GM18498 (cell line): Measurements from ENCODE around the gene HHAT.
A peak's percentile ranks its signal among the peaks of the same experiment; 100 is the strongest.

ENCODE experiments used
- ATAC-seq: cut with Tn5 transposase; IDR thresholded peaks from one replicate; pipeline ENCODE4 v1.9.1; 2021; ENCODE audit warnings: mild to moderate bottlenecking, moderate library complexity; ENCODE audit not compliant: unreplicated experiment

Gene HHAT

DNA sequence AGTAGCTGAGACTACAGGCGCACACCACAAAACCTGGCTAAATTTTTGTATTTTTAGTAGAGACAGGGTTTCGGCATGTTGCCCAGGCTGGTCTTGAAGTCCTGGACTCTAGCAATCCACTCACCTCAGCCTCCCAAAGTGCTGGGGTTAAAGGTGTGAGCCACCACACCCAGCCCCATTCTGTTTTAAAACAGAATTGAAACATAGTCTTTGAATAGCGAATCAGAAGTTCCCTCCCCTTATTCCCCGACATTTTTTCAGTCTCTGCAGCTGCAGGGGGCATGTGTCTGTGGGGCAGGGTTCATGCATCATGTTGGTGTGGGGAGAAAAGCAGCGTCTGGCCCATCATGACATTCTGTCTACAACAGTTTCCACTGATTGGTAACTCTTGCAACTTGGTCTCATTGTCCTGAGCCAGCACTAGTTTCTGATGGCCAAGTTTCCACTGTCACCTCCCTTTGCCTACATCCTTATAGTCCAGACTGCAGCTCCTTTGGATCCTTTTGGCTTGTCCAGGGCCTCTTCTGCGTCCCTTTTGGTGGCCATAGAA lies 15.6 kb upstream of the HHAT start:
- no peak for ATAC-seq

DNA sequence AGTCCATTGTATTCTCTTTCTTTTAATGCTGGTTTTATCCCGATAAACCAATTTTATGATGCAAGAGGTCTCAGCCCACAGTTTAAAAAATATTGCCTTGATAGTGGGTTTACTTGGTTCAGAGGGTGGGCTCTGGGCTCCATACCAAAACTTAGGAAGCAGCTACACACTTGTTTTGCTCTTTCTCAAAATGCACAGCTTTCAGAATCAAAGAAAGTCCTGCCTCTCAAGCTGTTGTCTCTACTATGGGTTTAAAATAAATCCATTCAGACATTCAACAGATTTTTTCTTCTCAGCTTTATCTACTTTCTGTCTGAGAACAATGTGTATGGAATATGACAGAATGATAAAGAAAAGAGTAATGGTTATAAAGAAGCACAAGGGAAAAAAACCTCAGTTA lies 14.8 kb upstream of the HHAT start:
- no peak for ATAC-seq

DNA sequence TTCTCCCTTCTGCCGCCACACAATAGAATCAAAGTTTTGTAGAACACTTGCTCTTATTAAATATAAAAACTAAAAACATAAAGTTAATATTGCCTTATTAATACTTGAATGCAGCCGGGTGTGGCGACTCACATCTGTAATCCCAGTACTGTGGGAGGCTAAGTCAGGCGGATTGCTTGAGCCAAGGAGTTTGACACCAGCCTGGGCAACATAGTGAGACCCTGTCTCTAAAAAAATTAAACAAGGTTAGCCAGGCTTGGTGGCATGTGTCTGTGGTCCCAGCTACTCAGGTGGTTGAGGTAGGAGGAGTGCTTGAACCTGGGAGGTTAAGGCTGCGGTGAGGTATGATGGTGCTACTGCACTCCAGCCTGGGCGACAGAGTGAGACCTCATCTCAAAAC lies 13.2 kb upstream of the HHAT start:
- no peak for ATAC-seq

DNA sequence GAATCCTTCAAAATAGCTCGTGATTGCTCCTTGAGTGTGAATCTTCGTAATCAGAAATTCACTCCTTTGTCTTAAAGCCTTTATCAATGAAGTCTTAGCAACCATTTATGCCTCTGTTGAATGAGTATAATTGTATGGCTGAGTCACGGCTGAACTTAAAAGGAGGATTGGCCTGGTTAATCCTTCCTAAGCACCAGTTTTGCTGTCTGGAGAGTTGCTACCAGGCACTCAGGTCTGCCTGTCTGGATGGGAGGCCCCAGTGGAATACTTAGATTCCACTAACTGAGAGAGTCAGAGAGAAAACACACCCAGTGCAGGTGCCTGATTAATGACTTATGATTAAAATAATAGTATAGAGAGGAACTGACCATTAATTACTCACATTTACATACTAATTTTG lies 7.6 kb upstream of the HHAT start:
- ATAC-seq, result no peak

DNA sequence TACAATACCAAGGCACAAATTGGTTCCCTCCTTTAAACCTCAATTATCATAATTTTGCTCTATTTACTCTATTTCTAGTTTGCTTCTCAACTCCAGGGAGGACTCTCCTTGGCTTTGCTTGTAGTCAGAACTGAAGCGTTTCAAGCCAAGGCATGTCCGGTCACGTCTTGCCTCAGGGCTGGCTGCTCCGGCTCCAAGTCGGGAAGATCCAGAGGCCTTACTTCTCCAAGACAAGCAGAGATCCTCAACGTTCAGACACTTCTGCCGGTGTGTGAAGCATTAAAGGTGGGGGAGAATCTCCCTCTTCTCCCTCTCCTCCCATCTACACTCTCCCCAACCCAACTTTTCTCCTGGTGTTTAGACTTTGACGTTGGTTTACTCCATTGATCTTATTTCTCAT lies 7.2 kb upstream of the HHAT start:
- no peak for ATAC-seq

DNA sequence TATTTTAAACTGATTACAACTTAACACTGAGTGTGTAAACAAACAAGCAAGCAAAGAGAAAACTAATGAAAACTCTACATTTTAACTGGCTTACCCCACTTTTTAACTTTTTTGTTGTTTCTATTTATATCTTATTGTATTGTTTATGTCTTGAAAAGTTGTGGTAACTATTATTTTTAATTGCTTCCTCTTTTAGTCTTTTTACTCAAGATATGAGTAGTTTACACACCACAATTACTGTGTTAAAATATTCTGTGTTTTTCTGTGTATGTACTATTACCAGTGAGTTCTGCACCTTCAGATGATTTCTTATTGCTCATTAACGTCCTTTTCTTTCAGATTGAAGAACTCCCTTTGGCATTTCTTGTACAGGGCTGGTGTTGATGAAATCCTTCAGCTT lies 4.7 kb upstream of the HHAT start:
- no peak for ATAC-seq

DNA sequence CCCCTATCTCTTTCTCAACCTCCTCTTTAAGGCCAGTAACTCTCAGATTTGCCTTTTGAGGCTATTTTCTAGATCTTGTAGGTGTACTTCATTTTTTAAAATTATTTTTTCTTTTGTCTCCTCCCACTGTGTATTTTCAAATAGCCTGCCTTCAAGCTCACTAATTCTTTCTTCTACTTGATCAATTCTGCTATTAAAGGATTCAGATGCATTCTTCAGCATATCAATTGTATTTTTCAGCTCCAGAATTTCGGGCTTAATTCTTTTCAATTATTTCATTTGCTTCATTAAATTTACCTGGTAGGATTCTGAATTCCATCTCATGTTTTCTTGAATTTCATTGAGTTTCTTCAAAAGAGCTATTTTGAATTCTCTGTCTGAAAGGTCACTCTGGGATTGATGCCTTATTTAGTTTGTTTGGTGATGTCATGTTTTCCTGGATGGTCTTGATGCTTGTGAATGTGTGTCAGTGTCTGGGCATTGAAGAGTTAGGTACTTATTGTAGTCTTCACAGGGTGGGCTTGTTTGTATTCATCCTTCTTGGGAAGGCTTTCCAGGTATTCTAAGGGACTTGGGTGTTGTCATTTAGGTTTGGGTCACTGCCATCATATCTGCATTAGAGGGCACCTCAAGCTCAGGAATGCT lies 3.6 kb upstream of the HHAT start:
- no peak for ATAC-seq

DNA sequence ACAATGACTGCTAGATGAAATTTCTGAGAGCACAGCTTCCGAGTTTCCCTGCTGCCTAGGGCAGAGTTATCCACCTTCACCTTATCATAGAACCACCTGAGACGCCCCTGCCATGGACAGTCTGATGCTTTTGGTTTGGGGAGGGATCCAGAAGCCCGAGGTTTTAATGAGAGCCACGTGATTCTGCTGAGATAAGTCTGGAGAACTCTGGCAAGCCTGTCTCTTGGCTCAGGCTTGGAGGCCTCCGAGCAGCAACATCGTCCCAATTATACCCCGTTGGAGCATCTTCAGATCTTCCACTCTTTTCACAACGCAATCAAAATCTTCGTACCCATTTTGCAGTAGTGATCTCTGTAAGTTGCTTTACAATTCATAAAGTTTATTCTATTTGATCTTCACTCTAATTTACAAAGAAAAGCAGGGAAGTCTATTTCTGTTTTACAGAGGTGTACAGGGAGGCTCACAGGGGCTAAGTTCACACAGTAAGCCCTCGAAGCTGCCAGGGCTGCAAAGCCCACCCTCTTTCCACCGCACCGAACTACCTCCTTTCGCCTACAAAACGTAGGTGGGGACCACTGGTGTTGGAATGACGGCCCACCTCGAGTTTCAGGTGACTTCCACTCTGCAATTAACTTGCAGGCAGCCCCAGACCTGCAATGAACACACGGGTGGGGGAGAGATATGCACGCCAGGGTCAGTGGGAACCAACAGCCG lies 513 bp upstream of the HHAT start:
- no peak for ATAC-seq

DNA sequence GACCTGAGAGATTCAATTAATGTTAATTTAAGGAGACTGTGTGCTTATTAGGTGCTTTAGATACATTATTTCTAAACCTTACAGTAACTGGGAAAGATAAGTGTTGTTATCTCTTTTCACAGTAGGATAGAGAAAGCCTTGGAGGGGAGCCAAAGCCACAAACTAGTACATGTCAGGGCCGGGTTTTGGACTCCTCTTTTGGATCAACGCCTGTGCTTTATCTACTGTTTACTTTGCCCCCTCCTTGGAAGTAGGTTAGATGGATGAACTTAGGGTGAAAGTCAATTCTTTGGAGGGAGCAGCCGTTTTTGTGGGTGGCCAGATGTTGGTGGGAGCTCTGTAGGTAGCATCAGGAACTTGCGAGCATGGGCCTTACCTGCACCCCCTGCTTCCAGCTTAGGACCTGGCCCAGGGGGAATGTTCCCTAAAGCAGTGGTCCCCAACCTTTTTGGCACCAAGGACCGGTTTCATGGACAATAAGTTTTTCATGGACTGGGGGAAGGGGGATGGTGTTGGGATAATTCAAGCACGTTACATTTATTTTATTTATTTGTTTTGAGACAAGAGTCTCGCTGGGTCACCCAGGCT lies 1.7 kb downstream of the HHAT start:
- no peak for ATAC-seq

DNA sequence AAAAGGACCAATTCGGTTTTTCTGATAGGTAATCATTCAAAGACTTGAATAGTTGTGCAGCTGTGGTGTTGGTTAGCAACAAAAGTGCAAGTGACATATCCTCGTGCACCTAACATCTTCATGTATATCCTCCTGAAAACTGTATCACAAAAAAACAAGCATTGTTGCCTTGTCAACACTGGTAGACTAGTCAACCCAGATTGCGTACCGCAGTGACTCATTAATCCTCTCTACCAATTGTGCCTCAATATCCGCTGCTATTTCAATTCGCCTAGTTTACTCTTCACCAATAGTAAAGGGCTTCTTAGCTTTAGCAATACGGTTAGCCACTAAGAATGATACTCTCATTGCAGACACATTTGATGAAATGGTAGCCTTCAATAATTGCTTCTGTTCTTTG lies 3.5 kb downstream of the HHAT start:
- ATAC-seq, result no peak

DNA sequence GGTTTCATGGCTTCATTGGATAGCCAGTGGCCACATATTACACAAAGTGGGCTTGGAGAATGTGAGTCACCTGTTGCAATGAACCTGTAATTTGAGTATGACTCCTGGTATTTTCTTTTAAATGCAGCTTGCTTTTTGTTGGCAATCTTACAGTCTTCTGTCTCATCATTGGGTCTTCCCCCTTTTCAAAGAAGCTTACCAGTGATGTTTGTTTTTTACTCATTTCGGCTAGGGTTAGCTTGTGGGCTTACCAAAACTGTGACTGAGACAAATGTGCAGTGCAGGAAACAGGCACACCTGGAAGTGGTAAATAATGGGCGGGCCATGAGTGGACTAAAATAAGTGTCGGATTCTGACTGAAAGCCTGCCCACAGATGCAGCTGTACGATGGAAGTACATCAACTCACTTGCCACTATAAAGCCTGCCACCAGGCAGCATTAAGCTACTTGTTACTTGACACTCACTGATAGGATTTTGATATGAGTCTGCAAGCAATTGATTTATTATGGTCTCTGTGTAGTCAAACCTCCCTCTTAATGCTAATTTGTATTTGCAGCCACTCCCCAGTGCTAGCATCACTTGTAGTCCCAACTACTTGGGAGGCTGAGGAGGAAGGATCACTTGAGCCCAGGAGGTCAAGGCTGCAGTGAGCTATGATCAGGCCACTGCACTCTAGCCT lies 4.2 kb downstream of the HHAT start:
- ATAC-seq, result peak; percentile 76

DNA sequence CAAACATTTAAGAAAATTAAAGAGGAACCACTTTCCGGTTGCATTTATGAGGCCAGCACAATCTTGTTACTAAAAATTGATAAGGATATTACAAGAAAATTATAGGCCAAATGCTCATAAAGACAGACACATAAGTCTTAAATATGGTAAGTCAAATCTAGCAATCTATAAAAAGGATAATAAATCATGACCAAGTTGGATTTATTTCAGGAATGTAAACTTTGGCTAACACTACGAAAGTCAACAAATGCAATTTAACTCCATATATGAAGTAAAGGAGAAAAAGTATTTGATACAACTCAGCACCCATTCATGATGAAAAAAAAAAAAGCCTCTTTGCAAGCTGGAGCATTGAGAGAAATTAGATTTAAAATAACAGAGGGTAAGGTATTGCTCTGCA lies 6.3 kb downstream of the HHAT start:
- no peak for ATAC-seq

DNA sequence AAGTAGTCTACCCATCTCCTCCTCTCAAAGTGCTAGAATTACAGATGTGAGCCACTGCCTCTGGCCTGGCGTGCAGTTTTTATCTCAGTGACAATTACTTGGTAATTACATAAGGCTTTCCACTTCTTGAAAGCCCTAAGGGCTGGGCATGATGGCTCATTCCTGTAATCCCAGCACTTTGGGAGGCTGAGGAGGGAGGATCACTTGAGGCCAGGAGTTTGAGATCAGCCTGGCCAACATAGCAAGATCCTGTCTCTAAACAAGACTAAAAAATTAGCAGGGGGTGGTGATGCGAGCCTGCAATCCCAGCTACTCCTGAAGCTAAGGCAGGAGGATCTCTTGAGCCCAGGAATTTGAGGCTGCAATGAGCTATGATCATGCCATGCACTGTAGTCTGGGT lies 7.7 kb downstream of the HHAT start:
- no peak for ATAC-seq

DNA sequence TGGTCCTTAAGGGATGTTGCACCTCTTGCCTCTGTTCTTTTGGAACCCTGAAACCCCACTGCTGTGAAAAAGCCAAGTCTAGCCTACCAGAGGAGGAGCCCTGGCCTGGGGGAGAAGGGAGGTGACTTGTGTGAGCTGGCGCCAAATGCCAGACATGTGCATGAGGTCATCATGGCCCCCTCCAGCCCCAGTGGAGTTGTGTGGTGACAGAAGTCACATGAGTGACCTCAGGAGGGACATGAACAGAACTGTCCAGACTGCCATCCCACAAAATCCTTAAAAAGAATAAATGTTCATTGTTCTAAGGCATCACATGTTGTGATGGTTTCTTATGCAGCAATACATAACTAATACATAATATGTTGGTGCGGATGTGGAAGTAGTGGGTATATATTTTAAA lies 10.8 kb downstream of the HHAT start:
- ATAC-seq, result no peak

DNA sequence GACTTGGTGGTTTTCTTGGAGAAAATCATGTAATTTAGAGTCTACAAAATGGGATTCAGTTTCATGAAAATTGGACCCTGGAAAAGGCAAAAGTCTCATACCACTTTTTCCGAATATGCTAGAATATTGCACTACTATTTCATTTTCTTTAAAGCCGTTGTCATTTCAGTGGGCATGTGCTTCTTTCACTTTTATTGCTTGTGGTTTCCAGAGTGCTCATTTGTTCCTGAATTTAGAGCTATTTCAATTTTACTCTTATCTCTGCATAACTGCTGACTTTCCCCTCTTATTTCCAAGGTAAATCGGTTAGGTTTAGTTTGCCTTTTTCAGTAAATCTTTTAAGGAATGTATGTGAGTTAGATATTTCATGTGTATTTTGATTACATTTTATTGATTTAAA lies 11.6 kb downstream of the HHAT start:
- no peak for ATAC-seq

DNA sequence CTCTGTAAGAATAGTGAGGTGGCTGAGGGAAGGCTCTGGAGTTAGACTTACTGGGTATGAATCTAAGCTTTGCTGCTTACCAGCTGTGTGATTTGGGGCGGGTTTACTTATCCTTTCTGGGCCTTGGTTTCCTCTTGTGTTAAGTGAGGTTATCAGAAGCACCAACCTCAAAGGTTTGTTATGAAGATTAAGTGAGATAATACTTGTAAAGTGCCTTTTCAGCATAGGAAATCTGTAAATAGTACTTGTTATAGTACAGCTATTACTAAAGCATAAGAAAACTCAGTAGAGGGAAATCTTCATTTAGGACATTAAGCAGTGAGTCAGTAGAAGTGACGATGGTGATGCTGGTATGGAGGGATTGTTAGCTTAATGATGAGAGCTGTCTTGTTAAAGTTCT lies 12.1 kb downstream of the HHAT start:
- ATAC-seq, result no peak

DNA sequence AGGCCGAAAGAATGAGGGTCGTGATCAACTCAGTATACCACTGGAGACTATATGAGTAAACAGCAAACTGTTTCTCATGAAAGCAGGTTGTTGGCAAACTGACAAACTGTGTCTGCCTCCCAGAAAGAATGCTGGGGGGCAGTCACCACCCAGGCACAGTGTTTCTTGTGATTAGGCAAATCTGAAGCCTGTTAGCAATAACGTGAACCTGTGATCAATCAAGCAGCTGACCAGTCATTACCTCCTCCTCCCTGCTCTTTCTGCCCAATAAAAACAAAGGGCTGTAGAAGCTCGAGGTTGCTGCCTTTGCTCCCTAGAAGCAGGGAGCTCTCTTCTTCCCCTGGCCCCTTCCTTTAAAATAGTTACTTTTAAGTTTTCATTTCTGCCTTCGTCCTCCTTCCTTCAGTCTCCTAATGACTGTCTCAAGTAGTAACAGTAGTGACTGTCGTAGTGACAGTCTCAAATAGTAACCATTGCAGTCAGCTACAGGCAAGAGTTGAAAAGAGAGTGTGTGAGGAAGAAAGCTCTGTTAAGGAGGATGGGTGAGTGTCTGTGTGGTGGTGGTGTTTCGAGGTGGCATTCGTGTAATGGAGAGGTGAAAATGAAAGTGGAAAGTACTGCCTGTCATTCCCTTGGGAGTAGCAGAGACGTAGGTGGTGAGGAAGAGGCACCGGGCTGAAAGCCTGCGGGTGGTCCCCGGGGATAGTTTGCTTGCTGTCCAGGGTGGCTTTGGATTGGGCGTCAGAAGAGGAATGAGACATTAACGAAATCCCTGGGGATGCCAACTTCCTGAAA lies 14.5 kb downstream of the HHAT start:
- peak; percentile 67 for ATAC-seq

DNA sequence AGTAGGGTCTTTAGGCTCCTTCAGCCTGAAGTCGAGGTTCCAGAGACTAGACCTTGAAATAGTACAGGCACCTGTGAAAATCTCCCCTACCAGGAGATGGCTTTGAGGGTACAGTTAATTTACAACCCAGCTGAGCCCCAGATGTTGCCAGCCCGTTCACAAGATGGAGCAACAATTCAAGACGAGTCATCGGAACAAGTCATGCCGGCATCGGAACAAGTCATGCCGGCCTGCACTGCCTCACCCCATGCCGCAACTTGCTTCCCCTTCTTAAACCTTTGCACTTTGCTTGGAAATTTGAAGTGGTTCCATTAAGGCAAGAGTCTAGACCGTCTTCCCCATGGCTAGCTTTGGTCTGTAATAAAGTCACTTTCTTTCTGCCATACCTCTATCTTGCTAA lies 16.0 kb downstream of the HHAT start:
- no peak for ATAC-seq

DNA sequence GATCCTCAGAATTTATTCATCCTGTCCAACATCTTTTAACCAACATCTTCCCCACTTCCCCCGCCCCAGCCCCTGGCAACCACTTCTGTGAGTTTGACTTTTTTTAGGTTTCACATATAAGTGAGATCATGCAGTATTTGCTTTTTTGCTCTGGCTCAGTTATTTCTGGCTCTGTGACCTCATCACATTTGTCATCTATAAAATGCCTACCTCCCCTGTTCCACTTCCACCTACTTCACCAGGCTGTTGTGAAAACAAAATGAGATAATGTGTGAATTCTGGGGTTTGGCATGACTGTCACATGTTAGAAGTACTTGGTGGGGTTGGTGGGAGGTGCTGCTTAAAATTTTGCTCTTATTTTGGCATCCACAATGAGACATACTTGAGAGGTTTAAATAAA lies 18.4 kb downstream of the HHAT start:
- peak; percentile 49 for ATAC-seq

DNA sequence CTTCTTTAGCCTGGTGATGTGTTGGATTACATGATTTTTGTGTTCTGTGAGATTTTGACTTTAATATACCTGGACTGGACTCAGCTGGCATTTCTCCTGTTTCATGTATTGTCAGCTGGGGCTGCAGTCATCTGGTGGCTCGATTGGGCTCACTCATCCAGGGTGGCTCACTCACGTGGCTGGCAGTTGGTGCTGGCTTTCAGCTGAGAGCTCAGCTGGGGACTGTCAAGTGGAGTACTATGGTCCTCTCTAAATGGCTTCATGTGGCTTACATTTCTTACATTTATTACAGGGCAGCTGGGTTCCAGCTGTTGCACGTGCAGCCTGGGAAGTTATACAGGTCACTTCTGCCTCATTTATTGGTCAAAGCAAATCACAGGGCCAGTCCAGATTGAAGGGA lies 22.8 kb downstream of the HHAT start:
- ATAC-seq, result no peak

DNA sequence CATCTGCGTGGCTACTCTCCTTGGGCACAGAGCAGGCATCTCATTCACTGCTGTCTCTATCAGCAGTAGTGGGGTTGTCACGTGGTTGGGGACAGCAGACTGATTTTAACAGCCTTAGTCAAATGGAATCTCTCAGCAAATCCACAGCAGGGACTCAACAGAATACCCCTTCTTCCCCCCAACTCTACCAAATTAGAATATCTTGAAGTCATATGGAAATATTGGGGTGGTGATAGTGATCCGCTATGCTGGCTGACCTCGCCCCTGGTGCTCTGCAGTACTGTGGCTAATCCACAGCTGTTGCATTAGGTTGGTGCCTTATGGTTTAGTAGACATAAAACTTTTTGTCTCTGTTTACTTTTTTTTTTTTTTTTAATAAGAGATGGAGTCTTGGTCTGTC lies 23.9 kb downstream of the HHAT start:
- no peak for ATAC-seq
